RWPE1 (cell line): ENCODE measurements around the gene PML.
"Not testable (repeated sequence)": the region's sequence is repeated elsewhere in the genome, so short reads cannot be mapped to it uniquely, and the experiment has no call there.

ENCODE experiments used
- CTCF ChIA-PET: fragments of 350-600 bp; sonication (Branson Sonifier 250); formaldehyde crosslinking; extraction: SDS; loops from one replicate; lab custom pipeline; 2021; lab: Yijun Ruan, JAX
- POLR2A ChIA-PET: fragments of 400-600 bp; formaldehyde crosslinking; extraction: SDS; loops from one replicate; lab custom pipeline; 2020; ENCODE audit warnings: antibody characterized with exemption; ENCODE audit not compliant: low non-redundant PET; lab: Yijun Ruan, JAX
- DNase-seq: peaks from one replicate; pipeline ENCODE4 v3.0.0; 2012; ENCODE audit warnings: low spot score
- H3K27ac ChIP-seq: fragments of 450-650 bp; 2 replicates; pipeline ENCODE4 v1.5.1; 2017
- CTCF ChIP-seq: fragments of 450-650 bp; conservative IDR thresholded peaks from 2 replicates; pipeline ENCODE4 v1.5.1; 2017; ENCODE audit warnings: low read depth, mild to moderate bottlenecking

Gene PML

DNA sequence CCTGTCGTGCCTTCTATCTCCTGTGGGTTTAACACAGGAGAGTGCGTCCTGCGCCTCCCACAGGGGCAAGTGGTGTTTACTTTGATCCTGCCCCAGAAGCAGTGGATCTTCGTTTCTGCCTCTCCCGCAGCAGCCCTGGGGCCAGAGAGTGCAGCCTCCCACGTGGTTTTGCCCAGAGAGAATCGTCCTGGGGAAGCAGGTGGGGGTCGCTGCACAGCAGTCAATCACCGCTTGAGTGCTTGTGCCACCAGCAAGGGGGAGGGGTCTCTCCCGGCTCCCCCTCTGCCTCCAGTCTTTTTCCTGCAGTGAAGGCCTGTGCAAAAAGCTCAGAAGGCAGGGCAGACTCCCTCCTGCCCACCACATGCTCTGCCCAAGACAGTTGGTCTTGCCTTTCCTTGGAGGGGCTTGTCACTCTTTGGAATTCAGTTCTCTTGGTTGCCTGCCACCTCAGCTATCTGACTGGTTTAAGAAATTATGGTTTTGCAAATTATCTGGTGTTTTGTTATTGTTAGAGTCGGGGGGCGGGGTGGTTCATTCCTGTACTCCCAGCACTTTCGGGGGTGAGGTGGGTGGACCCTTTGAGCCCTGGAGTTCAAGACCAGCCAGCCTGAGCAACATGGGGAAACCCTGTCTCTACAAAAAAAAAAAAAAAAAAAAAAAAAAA is 29.3 kb upstream of the PML start:
- peak; percentile 68 for TF ChIP-seq CTCF
- no peak for DNase-seq
- no peak overlapping the region for H3K27ac ChIP-seq
- ChIA-PET POLR2A (no interaction called here), CTCF (interaction anchor here (0.5 to 1.3 kb wide), 5 partner anchors 13 to 280 kb away, joined by 3 to 5 read pairs (median 3); no protein-coding TSS in a partner anchor)

DNA sequence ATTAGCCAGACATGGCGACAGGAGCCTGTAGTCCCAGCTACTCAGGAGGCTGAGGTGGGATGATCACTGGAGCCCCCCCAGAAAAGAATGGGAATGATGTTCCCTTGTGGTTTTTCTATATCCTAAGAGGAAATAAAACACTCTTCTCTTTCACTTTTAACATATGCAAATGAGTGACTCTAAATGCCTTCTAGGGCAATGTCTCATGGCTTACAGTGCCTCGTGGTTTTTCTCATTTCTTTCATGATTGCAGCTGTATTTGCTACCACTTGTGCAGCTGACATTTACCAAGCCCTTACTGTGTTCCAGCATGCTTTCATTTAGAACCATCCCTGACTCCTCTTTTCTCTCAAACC is 28.8 kb upstream of the PML start:
- ChIA-PET POLR2A (no interaction called here), CTCF (interaction anchor here (0.6 to 1.3 kb wide), 3 partner anchors 14 to 273 kb away, joined by 3 to 4 read pairs (median 3); no protein-coding TSS in a partner anchor)
- TF ChIP-seq CTCF, result no peak
- DNase-seq, result no peak
- no peak overlapping the region for H3K27ac ChIP-seq

- CTCF ChIA-PET, result interaction anchor here (0.6 kb wide), 1 partner anchor 66 kb away, joined by 3 read pairs; no protein-coding TSS in a partner anchor
- no peak overlapping the region for H3K27ac ChIP-seq
- TF ChIP-seq CTCF, result no peak
- POLR2A ChIA-PET, result no interaction called here
- no peak for DNase-seq
Observed at GRCh38 chr15:73968461-73968860, 26.1 kb upstream of the PML start.

DNA sequence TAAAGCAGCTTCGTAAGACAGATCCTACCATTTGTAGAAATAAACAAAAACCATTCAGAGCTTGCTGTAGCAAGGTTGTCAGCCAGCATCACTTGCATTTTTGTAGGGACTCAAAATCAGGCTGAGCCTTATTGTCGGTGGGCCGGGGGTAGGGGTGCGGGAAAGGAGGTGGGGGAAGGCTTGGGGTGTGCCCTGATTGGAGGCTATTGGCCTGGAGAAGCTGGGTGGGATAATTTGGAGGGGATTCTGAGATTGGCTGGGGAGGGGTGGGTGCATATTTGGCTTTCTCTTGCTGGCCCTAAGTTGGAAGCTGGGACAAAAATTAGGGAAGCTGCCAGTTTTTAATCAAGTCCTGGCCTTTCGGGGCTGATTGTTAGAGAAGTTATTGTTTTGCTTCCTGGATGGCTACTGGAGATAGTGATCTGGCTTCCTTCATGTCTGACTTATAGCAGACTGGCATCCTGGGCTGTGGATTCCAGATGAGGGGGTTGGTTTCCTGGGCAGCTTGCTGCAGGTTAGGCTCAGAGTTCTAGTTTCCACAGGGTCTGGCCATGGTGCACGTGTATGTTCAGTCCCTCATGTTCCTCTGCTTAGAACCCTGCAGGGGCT is 25.3 kb upstream of the PML start:
- ChIA-PET CTCF (interaction anchor here (0.6 kb wide), 1 partner anchor 16 kb away, joined by 3 read pairs; no protein-coding TSS in a partner anchor), POLR2A (no interaction called here)
- H3K27ac ChIP-seq, result no peak overlapping the region
- DNase-seq, result no peak
- TF ChIP-seq CTCF, result no peak

GRCh38 chr15:73972984-73973682 is 21.4 kb upstream of the PML start:
- peak; percentile 85 for DNase-seq
- ChIA-PET POLR2A (interaction anchor here (0.7 to 1.0 kb wide), 2 partner anchors 61 to 65 kb away, joined by 3 read pairs; no protein-coding TSS in a partner anchor), CTCF (interaction anchor here (0.5 to 2.5 kb wide), 25 partner anchors 9 to 713 kb away, joined by 3 to 26 read pairs (median 5); partner anchors contain the start of gene PML)
- H3K27ac ChIP-seq, result no peak overlapping the region; the same call in 1 of the 2 replicates
- peak; percentile 96 for TF ChIP-seq CTCF

- POLR2A ChIA-PET, result interaction anchor here (1.0 kb wide), 1 partner anchor 64 kb away, joined by 3 read pairs; no protein-coding TSS in a partner anchor
Observed at GRCh38 chr15:73973683-73974200, 20.8 kb upstream of the PML start.

GRCh38 chr15:73975440-73976125 is 18.9 kb upstream of the PML start:
- H3K27ac ChIP-seq, POLR2A ChIA-PET, DNase-seq: not testable (repeated sequence)
- CTCF ChIA-PET, result interaction anchor here (0.6 to 1.7 kb wide), 3 partner anchors 29 to 153 kb away, joined by 3 to 9 read pairs (median 7); no protein-coding TSS in a partner anchor

More at GRCh38 chr15:73973683-73974200, 20.8 kb upstream of the PML start:
- DNase-seq, H3K27ac ChIP-seq: not testable (repeated sequence)
- CTCF ChIA-PET, result interaction anchor here (0.7 to 2.1 kb wide), 9 partner anchors 8 to 160 kb away, joined by 3 to 11 read pairs (median 7); partner anchors contain the start of gene PML
